Stimulated activated CD4-positive, alpha-beta T cell treated with anti-CD3 and anti-CD28 coated beads, Interleukin-2, amount 100 ng/mL, for 4 hours (primary cell): ENCODE data around the gene PACS1.

Experiments used
- DNase-seq: peaks from one replicate; pipeline ENCODE4 v3.0.0-alpha.2; 2020; ENCODE audit warnings: low read depth

PACS1 gene

DNA sequence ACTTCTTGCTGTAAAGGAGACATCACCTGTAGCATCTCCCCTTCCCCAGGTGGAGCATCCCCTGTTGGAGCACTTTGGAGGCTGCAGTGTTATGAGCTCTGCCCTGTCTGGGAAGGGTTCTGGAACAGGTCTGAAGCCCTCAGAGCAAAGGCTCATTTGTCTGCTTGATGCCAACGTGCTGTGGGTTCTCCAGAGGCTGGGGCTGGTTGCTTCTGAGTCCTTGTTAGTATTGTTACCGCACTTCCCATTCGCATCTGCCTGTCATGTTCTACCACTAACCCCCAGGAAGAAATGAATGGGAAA, 73.1 kb downstream of the PACS1 start:
- DNase-seq = no peak

DNA sequence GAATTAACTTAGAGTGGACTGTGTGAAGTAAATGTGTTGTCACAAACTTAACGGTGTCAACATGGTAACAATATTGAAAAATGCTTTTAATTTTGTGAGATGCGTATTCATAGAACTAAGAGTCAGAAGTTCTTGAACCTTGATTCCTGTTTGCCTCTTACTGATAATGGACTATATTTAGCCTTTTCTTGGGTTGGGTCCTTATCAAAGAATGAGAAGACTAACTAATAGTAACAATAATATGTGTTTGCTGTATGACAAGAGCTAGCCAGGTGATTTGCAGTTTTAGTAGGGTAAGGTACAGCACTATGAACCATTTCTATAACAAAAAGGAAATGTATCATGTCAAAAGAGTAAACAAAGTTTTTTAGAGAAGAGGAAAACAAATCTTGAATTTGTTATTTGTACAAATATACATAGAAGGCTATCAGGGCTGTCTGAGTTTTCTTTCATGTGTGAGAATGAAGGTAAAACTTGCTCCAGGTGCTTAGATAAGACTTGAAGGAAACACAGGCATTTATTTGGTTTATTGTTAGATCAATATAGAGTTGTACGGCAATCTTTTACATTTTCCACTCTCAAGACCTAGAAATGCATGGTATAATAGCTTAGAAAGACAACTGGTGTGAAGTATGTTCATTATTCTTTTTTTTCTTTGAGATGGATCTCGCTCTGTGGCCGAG, 74.1 kb downstream of the PACS1 start:
- DNase-seq = no peak

DNA sequence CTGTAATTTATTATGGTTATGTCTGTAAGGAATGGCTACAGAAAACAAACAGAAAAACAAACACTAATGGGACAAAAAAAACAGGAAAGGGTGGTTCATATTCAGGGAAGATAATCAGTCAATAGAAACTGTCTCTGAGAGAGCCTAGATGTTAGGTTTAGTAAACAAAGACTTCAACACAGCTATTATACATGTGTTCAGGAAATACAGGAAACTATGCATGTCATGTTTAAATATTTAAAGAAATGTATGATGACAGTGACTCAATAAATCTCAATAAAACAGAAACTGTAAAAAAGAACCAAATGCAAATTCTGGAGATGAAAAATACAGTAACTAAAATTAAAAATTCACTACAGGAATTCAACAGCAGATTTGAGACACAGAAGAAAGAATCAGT, 76.0 kb downstream of the PACS1 start:
- no peak for DNase-seq

DNA sequence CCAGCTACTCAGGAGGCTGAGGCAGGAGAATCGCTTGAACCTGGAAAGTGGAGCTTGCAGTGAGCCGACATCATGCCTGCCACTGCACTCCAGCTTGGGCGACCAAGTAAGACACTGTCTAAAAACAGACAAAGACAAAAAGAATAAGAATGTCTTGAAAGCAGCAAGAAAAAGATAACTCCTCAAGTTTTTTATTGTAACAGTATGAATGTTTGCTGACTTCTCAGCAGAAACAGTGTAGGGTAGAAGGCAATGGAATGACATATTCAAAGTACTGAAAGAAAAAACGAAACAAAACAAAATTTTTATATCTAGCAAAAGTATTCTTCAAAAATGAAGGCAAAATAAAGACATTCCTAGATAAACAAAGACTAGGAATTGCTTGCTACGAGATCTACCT, 76.9 kb downstream of the PACS1 start:
- no peak for DNase-seq

DNA sequence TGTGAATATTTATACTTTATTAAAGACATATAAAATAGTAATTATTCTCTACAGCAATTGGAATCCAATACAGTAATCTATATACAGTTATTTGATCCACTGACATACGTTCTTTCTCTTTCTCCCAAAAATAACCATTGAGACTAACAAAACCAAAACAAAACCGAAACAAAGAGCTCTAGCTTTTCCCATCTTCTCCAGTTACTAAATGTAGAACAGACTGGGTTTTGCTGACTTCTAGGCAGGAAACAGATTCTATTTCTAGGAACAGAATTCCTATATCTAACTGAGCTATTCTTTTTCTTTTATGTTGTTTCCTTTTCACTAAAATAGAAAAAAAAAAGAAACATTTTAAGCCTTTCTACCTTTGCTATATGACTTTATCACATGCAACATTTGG, 80.1 kb downstream of the PACS1 start:
- no peak for DNase-seq

DNA sequence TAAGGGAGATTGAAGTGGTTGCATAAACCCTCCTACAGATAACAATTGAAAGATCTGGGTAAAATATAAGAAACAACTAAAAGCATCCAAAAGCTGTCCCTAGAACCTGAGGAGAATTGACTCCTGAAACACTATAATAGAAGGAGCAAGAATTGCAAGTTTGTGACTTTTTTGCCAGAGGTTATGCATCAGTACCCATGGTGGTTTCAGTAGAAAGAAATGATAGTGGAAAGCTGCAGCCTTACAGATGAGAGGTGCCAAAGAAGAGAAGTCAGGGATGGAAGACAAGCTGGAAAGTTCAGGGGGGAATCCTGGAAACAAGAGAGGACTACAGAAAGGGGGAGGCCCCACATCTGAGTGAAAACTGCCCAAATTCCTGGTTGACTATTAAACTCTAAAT, 80.7 kb downstream of the PACS1 start:
- DNase-seq = no peak

DNA sequence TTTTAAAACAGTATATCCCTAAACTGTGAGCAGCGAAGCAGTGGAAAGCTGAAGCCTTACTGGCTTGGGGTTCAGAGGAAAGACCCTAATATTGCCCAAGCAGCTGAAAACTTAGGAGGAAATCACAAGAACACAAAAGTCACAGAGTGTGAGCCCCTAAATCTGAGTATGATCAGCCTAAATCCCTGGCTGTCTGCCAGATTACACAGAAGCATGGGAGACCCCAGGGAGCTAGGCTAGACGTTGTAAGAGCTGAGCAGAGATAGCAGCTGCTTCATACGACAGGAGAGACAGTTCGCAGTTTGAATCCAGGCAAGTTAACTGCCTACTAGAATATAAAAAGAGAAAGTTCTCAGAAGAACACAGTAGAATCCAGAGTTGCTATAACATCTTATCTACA, 81.2 kb downstream of the PACS1 start:
- DNase-seq = no peak

DNA sequence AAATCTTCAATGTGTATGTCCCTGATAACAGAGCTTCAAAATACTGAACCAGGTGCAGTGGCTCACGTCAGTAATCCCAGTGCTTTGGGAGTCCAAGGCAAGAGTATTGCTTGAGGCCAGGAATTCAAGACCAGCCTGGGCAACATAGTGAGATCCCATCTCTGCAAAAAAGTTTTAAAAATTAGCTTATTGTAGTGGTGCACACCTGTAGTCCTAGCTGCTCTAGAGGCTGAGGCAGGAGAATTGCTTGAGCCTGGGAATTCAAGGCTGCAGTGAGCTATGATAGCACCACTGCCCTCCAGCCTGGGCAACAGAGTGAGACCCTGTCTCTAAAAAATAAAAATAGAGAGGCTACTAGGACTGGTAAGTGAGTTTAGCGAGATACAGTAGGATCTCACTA, 84.0 kb downstream of the PACS1 start:
- no peak for DNase-seq

DNA sequence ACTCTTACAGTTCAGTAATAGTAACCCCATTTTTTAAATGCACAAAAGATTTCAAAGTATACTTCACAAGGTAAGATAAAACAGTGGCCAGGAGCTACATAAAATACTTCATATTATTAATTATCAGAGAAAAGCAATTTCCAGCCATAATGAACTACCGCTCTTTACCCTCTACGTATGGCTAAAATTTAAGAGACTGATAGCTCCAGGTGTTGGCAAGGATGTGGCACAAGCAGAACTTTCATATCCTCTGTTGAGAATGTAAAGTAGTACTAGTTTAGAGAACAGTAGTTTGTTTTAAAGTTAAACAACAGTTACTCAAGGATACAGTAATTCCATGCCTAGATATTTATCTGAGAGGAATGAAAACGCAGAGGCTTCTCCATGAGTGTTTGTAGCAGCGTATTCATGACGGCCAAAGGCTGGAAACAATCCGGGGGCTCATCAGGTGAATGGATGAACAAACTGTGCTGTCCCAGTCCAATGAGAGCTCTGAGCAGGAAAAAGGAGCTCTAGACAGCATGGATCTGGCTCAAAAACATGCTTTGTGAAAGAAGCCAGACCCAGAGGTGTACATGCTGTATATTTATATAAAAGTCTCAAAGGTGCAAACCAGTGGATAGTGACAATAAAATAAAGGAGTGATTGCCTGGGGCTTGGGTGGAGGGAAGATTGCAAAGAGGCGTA, 85.5 kb downstream of the PACS1 start:
- no peak for DNase-seq

DNA sequence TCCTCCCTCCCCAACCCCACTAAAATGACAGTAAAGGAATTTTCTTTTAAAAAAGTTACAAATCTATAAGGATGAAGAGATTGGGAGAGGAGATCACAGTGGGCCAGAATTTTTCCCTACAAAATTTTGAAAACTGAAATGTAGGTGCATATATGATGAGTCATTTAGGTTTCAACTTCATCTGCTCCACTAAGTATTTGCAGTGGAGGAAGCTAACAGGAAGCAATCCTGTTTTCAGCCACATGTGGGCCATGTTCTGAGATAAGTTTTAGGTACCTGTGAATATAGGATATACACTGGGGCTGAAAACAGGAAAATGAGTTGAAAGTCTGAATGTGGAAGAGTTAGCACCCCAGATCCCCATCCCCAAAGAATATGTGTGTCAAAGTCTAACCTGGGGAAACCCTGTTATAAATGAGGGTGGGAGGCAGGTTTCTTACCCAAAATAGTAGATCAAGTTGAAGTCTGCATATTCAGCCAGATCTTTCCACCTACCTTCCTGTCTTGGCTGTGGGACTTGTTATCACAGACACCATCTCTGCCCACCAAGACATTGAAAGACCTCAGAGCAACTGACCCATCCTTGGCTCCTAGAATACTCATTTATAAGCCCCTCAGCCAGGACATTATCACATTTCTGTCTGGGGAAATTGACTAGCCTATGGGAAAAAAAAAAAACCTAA, 87.3 kb downstream of the PACS1 start:
- DNase-seq = no peak

DNA sequence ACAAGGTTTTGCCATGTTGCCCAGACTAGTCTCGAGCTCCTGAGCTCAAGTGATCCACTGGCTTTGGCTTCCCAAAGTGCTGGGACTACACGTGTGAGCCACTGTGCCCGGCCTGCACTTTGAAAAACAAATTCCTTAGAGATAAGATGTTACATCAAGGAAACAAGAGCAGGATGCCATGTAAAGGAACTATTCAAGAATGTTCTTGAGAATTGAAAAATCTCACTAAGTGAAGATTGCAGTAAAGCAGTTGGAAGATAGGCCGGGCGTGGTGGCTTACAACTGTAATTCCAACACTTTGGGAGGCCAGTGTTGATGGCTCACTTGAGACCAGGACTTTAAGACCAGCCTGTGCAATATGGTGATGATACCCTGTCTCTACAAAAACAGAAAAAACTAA, 88.1 kb downstream of the PACS1 start:
- DNase-seq = no peak

DNA sequence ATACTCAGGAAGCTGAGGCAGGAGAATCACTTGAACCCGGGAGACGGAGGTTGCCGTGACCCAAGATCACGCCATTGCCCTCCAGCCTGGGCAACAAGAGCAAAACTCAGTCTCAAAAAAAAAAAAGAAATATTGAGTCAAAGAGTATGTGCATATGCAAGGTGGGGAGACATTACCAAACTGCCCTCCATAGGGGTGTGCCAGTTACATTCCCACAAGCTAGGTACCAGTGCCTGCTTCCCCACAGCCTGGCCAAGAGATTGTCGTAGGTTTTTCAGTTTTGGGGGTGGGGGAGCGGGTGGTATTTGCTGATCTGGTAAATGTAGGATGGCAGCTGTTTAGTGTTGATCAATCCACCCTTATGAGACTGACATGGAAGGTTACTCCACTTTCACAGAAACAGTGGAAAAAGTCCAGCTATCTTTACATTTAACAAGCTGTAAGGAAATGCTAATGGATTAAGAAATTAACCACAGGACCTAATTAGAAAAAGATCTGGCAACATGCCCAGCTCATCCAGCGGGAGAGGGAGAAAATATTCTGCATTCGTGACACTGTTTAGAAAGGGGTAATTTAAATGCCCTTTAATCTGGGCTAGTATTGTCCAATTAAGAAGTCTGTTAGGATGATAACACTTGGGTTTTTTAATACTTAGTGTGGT, 89.4 kb downstream of the PACS1 start:
- DNase-seq = no peak

DNA sequence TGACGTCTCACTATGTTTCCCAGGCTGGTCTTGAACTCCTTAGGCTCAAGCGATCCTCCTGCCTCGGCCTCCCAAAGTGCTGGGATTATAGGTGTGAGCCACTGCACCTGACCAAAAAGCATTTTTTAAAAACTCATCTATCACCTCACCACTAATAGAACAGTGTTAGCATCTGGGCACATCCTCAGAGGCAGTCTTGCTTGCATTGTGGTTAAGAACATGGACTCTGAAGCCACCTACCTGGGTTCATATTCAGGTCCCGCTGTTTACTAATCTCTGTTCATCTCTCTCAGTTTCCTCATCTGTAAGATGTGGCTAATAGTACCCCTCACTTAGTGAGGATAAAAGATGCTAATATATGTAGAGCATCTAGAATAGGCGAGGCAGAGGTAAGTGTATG, 90.6 kb downstream of the PACS1 start:
- no peak for DNase-seq

DNA sequence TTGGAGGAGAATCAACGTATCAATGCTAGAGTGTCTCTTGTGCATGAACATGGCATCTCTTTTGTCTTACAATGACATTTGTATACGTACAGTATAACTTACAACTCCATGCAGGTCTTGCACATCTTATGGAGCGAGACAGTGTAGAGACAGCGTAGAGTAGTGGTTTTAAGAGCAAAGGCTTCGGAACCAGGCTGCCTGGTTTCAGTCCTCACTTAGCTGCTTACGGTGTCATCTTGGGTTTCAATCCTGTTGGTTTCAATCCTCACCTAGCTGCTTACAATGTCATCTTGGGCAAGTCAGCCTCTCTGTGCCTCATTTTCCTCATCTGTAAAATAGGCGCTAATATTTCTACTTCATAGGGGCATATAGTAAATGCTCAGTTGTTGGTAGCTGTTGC, 98.2 kb downstream of the PACS1 start:
- no peak for DNase-seq

DNA sequence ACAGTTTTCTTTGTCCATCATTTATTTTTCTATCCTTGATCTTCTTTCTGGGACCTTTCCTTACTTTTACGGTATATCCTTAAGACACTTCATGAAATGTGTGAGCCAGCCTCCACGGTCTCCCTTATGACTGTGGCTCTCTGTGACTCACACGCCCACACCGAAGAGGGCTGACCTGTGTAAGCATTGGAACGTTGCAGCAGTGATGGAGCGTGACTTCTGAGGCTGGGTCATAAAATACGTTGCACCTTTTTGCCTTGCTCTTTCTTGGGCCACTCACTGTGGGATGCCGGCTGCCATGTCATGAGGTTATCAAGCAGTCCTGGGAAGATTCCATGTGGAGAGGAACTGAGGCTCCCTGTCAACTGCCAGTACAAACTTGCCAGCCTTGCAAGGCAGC, 102.1 kb downstream of the PACS1 start:
- DNase-seq = no peak

DNA sequence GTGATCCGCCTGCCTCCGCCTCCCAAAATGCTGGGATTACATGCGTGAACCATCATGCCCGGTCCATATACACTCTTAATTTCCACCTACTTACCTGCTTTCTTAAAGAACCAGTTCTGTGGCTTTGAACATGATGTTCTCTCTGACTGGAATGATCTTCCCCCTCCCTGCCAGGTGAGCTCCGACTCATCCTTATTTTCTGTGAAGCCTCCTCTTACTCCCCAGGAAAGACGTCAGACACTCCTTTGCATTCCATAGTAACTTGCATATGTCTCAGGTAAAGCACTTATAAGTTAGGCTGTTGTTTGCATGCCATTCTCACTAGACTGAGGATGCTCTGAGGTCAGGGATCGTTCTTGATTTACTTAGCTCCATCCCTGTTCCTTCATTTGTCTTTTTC, 106.6 kb downstream of the PACS1 start:
- no peak for DNase-seq

DNA sequence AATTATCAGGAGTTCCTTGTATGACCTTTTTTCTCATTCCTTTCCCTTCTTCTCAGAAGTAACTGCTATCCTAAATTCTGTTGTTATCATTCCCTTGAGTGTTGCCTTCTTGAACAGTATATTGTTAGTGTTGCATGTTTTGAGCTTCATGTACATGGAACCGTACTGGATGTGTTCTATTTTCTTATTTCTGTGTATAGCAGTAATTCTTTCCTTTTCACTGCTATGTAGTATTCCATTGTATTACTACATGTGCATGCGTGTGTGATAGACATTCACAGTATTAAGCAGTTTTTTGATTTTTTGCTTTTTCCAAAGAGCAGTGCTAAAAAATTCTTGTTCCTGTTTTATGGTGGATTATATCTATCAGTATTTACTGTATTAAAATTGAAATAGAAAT, 108.1 kb downstream of the PACS1 start:
- DNase-seq = no peak

DNA sequence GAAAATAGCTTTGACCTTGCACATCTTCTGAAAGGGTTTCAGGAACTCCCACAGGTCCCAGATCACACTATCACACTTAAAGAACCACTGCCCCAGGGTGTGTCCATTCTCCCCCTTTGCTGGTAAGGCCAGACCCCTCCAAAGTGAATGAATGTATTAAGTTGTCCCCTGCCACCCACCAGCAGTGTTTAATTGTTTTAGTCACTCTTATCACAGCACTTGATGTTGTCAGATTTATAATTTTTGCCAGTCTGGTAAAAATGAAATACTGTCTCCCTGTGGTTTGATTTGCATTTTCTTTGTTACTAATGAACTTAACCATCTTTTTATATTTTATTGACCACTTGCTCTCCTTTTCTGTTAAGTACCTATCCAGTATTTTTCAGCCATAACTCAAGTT, 108.8 kb downstream of the PACS1 start:
- DNase-seq = no peak

DNA sequence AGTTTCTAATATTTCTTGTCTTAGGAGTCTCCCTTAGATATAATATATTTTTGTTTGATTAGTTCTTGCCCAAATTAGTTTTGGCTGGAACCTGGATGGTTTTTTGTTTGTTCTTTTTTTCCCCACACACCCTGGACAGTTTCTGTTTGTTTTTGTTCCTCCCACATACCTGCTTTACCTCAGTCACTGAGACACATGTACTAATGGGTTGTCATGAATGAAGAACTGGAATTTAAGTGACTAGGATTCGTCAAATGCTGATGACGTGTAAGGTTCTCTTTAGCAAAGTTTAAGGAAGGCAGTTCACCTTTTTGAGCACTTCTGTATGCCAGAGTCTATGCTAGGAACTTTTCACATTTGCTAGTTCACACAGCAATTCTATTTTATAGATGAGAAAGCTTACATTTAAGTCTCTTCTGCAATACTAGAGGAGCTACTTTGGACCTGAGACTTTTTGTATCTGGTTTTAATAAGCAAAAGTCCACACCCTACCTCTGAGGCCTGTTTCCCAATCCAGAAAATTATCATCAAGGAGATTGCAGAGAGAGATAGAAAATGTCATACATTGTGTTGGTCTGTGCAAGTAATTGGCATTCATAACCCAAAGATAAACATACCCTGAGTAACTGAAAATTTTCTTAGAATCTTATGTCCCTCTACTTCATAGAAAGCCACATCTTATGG, 111.7 kb downstream of the PACS1 start:
- DNase-seq = no peak

DNA sequence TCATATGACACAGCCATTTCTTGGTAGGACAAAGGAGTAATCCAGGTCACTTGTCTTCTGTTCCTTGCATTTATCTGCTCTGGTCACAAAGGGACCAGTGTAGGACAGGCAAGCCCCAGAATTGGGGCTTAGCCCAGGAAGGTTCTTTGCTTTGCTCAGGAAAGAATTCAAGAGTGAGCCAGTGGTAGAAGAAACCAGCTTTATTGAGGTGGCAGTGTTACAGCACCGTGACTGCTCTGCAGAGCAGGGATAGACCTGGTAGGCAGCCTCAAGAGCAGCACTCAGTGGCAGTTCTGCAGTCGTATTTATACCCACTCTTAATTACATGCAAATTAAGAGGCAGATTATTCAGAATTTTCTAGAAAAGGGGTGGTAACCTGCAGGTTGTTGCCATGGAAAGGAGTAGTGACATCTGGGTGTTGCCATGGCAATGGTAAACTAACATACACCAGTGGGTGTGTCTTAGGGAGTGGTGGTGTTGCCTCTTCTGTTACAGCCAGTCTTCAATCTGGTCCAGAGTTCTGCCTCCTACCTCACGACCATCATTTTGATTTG, 113.5 kb downstream of the PACS1 start:
- no peak for DNase-seq

DNA sequence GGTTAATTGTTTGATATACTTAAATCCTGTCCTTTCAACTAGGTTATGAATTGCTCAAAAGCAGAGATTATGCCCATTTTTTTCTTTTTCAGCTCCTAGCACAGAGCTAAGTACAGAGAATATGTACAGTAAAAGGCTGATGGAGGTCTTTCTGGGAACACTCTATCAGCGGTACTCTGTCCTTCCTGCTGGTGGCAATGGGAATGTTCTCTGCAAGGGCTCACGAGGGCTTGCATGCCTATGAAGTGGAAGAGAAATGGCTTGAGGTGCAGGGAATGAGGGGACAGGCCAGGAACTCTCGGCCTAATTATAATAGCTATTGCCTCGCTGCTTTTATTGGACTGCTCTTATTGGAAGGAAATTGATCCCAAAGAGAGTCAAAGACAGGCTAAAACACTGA, 114.7 kb downstream of the PACS1 start:
- no peak for DNase-seq

DNA sequence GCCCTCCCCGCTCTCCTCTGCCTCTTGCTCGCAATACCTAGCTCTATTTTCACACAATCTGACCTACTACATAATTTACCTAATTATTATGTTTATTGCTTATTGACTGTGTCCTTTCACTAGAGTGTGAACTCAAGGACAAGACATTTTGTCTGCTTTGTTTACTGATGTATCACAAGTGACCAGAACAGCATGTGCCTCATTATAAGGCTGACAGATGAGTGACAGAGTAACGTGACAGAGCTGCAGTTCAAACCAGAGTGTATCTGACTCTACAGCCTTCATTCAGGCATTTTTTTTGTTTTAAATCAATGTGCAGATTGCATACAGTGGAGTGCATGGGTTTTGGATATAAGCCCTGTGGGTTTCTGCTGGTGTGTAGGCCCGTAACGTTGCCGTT, 116.4 kb downstream of the PACS1 start:
- no peak for DNase-seq
